ENCODE measurements around the gene PET117. TPM values are rescaled to one million over a fixed set of nuclear protein-coding genes. Genes with fewer than 3 reads are reported as not detected.
"Not testable (repeated sequence)": the region's sequence is repeated elsewhere in the genome, so short reads cannot be mapped to it uniquely, and the experiment has no call there.

Gene PET117
- total RNA-seq, 1 donor from 2014 or later = 10.0 TPM

GRCh38 chr20:18108326-18108725 lies 29.3 kb upstream of the PET117 start:
- TF ChIP-seq CTCF (IDR thresholded peaks at IDR 0.05) = no peak
- Mint-ChIP-seq H3K27ac (ENCODE audit: unreplicated experiment) (no peak overlapping the region), H3K4me1 (ENCODE audit: low read depth) (no peaks in the 10 kb centered on the region), H3K36me3 (ENCODE audit: low read depth) (peaks cover under 1% of the 10 kb centered on the region), H3K9me3 (ENCODE audit: low read depth) (peaks cover 4% of the 10 kb centered on the region), H3K4me3 (ENCODE audit: unreplicated experiment) (no peak overlapping the region), H3K27me3 (ENCODE audit: low read depth) (peaks cover 17% of the 10 kb centered on the region)
- DNase-seq (ENCODE audit: low spot score) = no peak

DNA sequence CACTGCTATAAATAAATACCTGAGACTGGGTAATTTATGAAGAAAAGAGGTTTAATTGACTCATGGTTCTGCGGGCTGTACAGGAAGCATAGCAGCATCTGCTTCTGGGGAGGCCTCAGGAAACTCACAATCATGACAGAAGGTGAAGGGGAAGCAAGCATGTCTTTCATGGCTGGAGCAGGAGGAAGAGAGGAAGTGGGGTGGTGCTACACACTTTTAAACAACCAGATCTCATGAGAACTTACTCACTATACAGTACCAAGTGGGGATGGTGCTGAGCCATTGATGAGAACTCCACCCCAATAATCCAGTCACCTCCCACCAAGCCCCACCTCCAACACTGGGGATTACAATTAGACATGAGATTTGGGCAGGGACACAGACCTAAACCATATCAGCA lies 9.1 kb upstream of the PET117 start:
- H3K9me3 Mint-ChIP-seq (ENCODE audit: low read depth) = peaks cover 11% of the 10 kb centered on the region
- H3K27ac Mint-ChIP-seq (ENCODE audit: unreplicated experiment); H3K4me1 Mint-ChIP-seq (ENCODE audit: low read depth); H3K4me3 Mint-ChIP-seq (ENCODE audit: unreplicated experiment); H3K36me3 Mint-ChIP-seq (ENCODE audit: low read depth); DNase-seq (ENCODE audit: low spot score): not testable (repeated sequence)
- peaks cover 45% of the 10 kb centered on the region for H3K27me3 Mint-ChIP-seq (ENCODE audit: low read depth)

DNA sequence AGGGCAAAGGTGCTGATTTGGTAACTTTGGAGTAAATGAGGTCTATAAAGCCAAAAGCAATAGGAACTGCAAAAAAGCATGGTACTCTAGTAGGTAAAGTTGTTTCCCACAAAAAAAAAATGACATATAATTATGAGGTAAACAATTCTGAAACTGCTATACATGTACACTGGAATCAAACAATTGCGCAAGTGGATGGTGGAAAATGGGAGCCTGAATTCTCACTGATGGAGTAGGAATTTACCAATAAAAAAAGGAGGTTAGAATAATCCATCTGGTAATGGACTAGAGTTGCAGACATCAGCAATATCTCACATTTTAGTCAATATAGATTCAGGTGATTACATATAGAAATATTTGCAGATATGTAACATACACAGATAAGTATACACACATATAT lies 5.0 kb upstream of the PET117 start:
- Mint-ChIP-seq H3K4me3 (ENCODE audit: unreplicated experiment) (no peak overlapping the region), H3K9me3 (ENCODE audit: low read depth) (no peaks in the 10 kb centered on the region), H3K36me3 (ENCODE audit: low read depth) (no peaks in the 10 kb centered on the region), H3K27ac (ENCODE audit: unreplicated experiment) (no peak overlapping the region), H3K4me1 (ENCODE audit: low read depth) (peaks cover 4% of the 10 kb centered on the region), H3K27me3 (ENCODE audit: low read depth) (peaks cover 26% of the 10 kb centered on the region)
- no peak for TF ChIP-seq CTCF (IDR thresholded peaks at IDR 0.05)
- DNase-seq (ENCODE audit: low spot score) = no peak

- peaks cover 19% of the 10 kb centered on the region for H3K27me3 Mint-ChIP-seq (ENCODE audit: low read depth)
- H3K9me3 Mint-ChIP-seq (ENCODE audit: low read depth) = no peaks in the 10 kb centered on the region
- H3K36me3 Mint-ChIP-seq (ENCODE audit: low read depth) = no peaks in the 10 kb centered on the region
- DNase-seq (ENCODE audit: low spot score) = no peak
- H3K4me1 Mint-ChIP-seq (ENCODE audit: low read depth) = peaks cover 10% of the 10 kb centered on the region
- TF ChIP-seq CTCF (IDR thresholded peaks at IDR 0.05) = no peak
- no peak overlapping the region for H3K27ac Mint-ChIP-seq (ENCODE audit: unreplicated experiment)
- no peak overlapping the region for H3K4me3 Mint-ChIP-seq (ENCODE audit: unreplicated experiment)
These were observed 3.7 kb upstream of the PET117 start for GRCh38 chr20:18133962-18134361.

DNA sequence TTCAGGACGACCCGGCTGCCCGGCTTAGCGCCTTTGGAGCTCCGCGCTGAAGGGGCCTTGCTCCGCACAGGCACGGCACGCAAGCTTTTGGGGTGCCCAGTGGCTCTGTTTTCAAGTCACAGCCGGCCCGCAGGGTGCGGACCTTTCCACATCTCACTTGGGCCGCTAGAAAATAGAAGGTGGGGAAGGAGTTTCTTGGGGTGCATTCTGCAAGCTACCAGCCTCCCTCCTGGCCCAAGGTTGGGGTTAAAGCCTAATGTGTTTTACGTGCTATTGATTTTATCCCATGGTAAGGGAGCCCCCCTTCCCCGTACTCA lies 561 bp downstream of the PET117 start:
- Mint-ChIP-seq H3K27ac (ENCODE audit: unreplicated experiment) (no peak overlapping the region), H3K4me1 (ENCODE audit: low read depth) (peaks cover 22% of the 10 kb centered on the region), H3K9me3 (ENCODE audit: low read depth) (no peaks in the 10 kb centered on the region), H3K36me3 (ENCODE audit: low read depth) (peaks cover 7% of the 10 kb centered on the region), H3K27me3 (ENCODE audit: low read depth) (peaks cover 4% of the 10 kb centered on the region), H3K4me3 (ENCODE audit: unreplicated experiment) (peak overlapping the region; percentile 86)
- no peak for DNase-seq (ENCODE audit: low spot score)
- TF ChIP-seq CTCF (IDR thresholded peaks at IDR 0.05) = no peak

GRCh38 chr20:18138639-18139583 lies 1.2 kb downstream of the PET117 start:
- no peak overlapping the region for H3K27ac Mint-ChIP-seq (ENCODE audit: unreplicated experiment)
- no peak for TF ChIP-seq CTCF (IDR thresholded peaks at IDR 0.05)
- peak overlapping the region; percentile 86 for H3K4me3 Mint-ChIP-seq (ENCODE audit: unreplicated experiment)
- DNase-seq (ENCODE audit: low spot score) = no peak
- H3K9me3 Mint-ChIP-seq (ENCODE audit: low read depth) = no peaks in the 10 kb centered on the region
- H3K4me1 Mint-ChIP-seq (ENCODE audit: low read depth) = peaks cover 22% of the 10 kb centered on the region
- H3K36me3 Mint-ChIP-seq (ENCODE audit: low read depth) = peaks cover 7% of the 10 kb centered on the region
- H3K27me3 Mint-ChIP-seq (ENCODE audit: low read depth) = peaks cover 1% of the 10 kb centered on the region

Data from chondrocyte (in vitro differentiated cells).